Thyroid gland (tissue), 4 donors: ENCODE data around the gene PLEKHM3.

Experiments used
- CTCF ChIP-seq, 6 experiments: fragments of 200-600 bp in 3 of 6; fragments of 450-650 bp in 3 of 6; sonication (generic) in 3 of 6; IDR thresholded peaks; one replicate each; pipeline ENCODE4 v1.5.1; 2016 to 2019; ENCODE audit warnings: antibody characterized with exemption in 6 of 6, mild to moderate bottlenecking in 2 of 6, inconsistent platforms in 1 of 6, moderate library complexity in 1 of 6
- POLR2A ChIP-seq, 2 donors: fragments of 450-650 bp; IDR thresholded peaks; one replicate each; pipeline ENCODE4 v1.6.1; 2017; ENCODE audit warnings: antibody characterized with exemption in 2 of 2, mild to moderate bottlenecking in 2 of 2, moderate library complexity in 1 of 2

DNA sequence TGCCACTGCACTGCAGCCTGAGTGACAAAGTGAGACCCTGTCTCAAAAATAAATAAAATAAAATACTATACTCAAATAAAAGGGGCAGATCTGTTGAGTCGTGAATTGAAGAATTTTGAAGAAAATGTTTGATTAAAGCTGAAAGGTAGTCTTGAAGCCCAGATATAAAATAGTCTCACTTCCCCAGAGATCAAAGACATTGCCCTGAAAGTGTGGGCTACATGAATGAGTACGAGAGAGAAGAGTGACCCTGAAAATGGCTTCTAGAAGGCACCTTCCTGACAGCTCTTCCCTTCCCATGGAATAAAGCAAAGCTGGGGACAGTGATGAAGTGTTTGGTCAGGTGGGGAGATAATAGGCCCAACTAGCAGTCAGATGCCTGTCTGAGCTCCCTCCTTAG is 241.8 kb downstream of the PLEKHM3 start:
- TF ChIP-seq CTCF (IDR thresholded peaks at IDR 0.05), result no peak
- TF ChIP-seq POLR2A (IDR thresholded peaks at IDR 0.05), result no peak
